ENCODE measurements around the gene HIPK4. TPM values are rescaled to one million over a fixed set of nuclear protein-coding genes. Genes with fewer than 3 reads are reported as not detected.

Gene HIPK4
- total and polyA plus RNA-seq, 2 experiments from 2014 or later = 0.21 to 0.52 TPM

DNA sequence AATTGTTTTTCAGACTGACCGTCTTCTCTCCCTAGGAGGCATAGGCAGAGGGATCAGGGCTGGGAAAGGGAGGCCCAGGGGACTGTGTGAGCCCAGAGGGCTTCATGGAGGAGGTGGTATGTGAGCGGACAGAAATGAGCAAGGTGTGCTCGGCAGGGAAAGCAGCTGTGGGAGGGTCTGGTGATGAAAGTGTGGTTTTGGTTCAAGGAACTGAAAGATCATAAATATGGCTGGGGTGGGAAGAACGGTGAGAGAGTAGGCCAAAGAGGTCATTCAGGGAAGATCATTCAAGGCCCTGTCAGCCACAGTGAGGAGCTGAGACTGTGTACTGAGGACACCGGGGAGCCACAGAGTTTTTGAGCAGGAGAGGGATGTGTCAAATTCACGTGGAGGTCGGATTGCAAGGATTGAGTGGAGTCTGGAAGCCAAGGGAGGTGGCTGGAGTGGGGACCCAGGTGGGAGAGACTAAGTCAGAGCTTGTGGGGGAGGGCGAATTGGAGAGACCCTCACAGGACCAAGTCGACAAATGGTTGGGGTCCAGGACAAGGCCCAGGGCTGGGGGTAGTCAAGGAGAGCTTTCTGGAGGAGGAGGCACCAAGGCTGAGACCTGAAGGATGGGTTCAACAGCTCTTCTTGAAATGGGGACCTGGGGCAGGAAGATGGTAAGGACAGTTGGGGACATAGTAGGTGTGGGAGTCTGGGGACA, 33.9 kb downstream of the HIPK4 start:
- Histone ChIP-seq H3K4me2 (no peak overlapping the region), H3K36me3 (ENCODE audit: insufficient read depth) (no peaks in the 10 kb centered on the region), H4K20me1 (replicated peaks; ENCODE audit: insufficient read depth) (no peaks in the 10 kb centered on the region; the same call in 1 of the 2 replicates), H3K79me2 (replicated peaks; ENCODE audit: insufficient read depth) (no peaks in the 10 kb centered on the region), H3K9me2 (ENCODE audit: insufficient read depth) (no peaks in the 10 kb centered on the region), H3K4me1 (ENCODE audit: insufficient read depth) (no peaks in the 10 kb centered on the region), H3K27me3 (ENCODE audit: insufficient read depth) (no peaks in the 10 kb centered on the region), H3F3A (replicated peaks; ENCODE audit: low read depth) (no peaks in the 10 kb centered on the region), H3K27ac (ENCODE audit: low read depth) (no peak overlapping the region), H3K4me3 (no peak overlapping the region), H2AFZ (no peak overlapping the region)
- no peak for ATAC-seq
- Mint-ChIP-seq H3K4me1 (peaks cover 22% of the 10 kb centered on the region), H3K27ac (no peak overlapping the region), H3K27me3 (ENCODE audit: insufficient read depth, low read depth, poor library complexity) (no peaks in the 10 kb centered on the region), H3K9me3 (no peaks in the 10 kb centered on the region), H3K4me3 (no peak overlapping the region), H3K36me3 (ENCODE audit: low read depth) (no peaks in the 10 kb centered on the region)
- DNase-seq (ENCODE audit: low spot score) = no peak
- TF ChIP-seq ZNF331 (CRISPR knock-in tag; IDR thresholded peaks at IDR 0.05; ENCODE audit: low read depth) (no peak), REST (IDR thresholded peaks at IDR 0.05; ENCODE audit: unreplicated experiment) (no peak), EZH2 (IDR thresholded peaks at IDR 0.05; ENCODE audit: low read depth, unreplicated experiment) (no peak), EZH2phosphoT487 (IDR thresholded peaks at IDR 0.05; ENCODE audit: unreplicated experiment) (no peak), ETS1 (IDR thresholded peaks at IDR 0.05) (no peak), ZNF114 (CRISPR knock-in tag; IDR thresholded peaks at IDR 0.05) (no peak), JUNB (IDR thresholded peaks at IDR 0.05; ENCODE audit: unreplicated experiment) (no peak), CREB1 (CRISPR knock-in tag; IDR thresholded peaks at IDR 0.05; ENCODE audit: low read depth) (no peak), NANOG (IDR thresholded peaks at IDR 0.05; ENCODE audit: borderline replicate concordance) (no peak)
- TF ChIP-seq, protein P1, sequence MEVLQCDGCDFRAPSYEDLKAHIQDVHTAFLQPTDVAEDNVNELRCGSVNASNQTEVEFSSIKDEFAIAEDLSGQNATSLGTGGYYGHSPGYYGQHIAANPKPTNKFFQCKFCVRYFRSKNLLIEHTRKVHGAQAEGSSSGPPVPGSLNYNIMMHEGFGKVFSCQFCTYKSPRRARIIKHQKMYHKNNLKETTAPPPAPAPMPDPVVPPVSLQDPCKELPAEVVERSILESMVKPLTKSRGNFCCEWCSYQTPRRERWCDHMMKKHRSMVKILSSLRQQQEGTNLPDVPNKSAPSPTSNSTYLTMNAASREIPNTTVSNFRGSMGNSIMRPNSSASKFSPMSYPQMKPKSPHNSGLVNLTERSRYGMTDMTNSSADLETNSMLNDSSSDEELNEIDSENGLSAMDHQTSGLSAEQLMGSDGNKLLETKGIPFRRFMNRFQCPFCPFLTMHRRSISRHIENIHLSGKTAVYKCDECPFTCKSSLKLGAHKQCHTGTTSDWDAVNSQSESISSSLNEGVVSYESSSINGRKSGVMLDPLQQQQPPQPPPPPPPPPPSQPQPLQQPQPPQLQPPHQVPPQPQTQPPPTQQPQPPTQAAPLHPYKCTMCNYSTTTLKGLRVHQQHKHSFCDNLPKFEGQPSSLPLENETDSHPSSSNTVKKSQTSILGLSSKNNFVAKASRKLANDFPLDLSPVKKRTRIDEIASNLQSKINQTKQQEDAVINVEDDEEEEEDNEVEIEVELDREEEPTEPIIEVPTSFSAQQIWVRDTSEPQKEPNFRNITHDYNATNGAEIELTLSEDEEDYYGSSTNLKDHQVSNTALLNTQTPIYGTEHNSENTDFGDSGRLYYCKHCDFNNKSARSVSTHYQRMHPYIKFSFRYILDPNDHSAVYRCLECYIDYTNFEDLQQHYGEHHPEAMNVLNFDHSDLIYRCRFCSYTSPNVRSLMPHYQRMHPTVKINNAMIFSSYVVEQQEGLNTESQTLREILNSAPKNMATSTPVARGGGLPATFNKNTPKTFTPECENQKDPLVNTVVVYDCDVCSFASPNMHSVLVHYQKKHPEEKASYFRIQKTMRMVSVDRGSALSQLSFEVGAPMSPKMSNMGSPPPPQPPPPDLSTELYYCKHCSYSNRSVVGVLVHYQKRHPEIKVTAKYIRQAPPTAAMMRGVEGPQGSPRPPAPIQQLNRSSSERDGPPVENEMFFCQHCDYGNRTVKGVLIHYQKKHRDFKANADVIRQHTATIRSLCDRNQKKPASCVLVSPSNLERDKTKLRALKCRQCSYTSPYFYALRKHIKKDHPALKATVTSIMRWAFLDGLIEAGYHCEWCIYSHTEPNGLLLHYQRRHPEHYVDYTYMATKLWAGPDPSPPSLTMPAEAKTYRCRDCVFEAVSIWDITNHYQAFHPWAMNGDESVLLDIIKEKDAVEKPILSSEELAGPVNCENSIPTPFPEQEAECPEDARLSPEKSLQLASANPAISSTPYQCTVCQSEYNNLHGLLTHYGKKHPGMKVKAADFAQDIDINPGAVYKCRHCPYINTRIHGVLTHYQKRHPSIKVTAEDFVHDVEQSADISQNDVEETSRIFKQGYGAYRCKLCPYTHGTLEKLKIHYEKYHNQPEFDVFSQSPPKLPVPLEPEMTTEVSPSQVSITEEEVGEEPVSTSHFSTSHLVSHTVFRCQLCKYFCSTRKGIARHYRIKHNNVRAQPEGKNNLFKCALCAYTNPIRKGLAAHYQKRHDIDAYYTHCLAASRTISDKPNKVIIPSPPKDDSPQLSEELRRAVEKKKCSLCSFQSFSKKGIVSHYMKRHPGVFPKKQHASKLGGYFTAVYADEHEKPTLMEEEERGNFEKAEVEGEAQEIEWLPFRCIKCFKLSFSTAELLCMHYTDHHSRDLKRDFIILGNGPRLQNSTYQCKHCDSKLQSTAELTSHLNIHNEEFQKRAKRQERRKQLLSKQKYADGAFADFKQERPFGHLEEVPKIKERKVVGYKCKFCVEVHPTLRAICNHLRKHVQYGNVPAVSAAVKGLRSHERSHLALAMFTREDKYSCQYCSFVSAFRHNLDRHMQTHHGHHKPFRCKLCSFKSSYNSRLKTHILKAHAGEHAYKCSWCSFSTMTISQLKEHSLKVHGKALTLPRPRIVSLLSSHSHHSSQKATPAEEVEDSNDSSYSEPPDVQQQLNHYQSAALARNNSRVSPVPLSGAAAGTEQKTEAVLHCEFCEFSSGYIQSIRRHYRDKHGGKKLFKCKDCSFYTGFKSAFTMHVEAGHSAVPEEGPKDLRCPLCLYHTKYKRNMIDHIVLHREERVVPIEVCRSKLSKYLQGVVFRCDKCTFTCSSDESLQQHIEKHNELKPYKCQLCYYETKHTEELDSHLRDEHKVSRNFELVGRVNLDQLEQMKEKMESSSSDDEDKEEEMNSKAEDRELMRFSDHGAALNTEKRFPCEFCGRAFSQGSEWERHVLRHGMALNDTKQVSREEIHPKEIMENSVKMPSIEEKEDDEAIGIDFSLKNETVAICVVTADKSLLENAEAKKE (CRISPR knock-in tag; IDR thresholded peaks at IDR 0.05) = no peak
